ENCODE results near the gene HCFC1R1.

The HCFC1R1 gene

GRCh38 chr16:3065069-3065741, 41.5 kb upstream of the HCFC1R1 start, which contains the start of gene IL32:
TSS of gene IL32 (plus strand) at chr16:3065640. CDS start at chr16:3065812, 172 bp downstream.
- WGBS (ENCODE audit: insufficient coverage, insufficient read length): no CpG with 5 or more reads among the region's 13 CpGs

GRCh38 chr16:3063625-3064386, 40.1 kb upstream of the HCFC1R1 start:
- no peaks in the 10 kb centered on the region for H3K27me3 ChIP-seq (ENCODE audit: control insufficient read depth, insufficient read depth, low read length)
- peaks cover 5% of the 10 kb centered on the region for H3K4me1 ChIP-seq (ENCODE audit: control insufficient read depth, insufficient read depth, low read length)
- H3K4me3 ChIP-seq (ENCODE audit: low read length): no peak overlapping the region
- H3K27ac ChIP-seq (ENCODE audit: low read length): no peak overlapping the region
- WGBS (ENCODE audit: insufficient coverage, insufficient read length): no CpG with 5 or more reads among the region's 8 CpGs
- DNase-seq (ENCODE audit: low read depth, low spot score): no peak
- H3K9me3 ChIP-seq (ENCODE audit: control insufficient read depth, insufficient read depth, low read length): no peaks in the 10 kb centered on the region
- H3K36me3 ChIP-seq (ENCODE audit: control insufficient read depth, insufficient read depth, low read length): no peaks in the 10 kb centered on the region

More at GRCh38 chr16:3065069-3065741, 41.5 kb upstream of the HCFC1R1 start, which contains the start of gene IL32:
- Histone ChIP-seq H3K9me3 (ENCODE audit: control insufficient read depth, insufficient read depth, low read length) (no peaks in the 10 kb centered on the region), H3K27ac (ENCODE audit: low read length) (no peak within 1 kb of the TSS), H3K27me3 (ENCODE audit: control insufficient read depth, insufficient read depth, low read length) (no peaks in the 10 kb centered on the region), H3K36me3 (ENCODE audit: control insufficient read depth, insufficient read depth, low read length) (no peaks in the 10 kb centered on the region), H3K4me3 (ENCODE audit: low read length) (no peak within 1 kb of the TSS), H3K4me1 (ENCODE audit: control insufficient read depth, insufficient read depth, low read length) (peaks cover 2% of the 10 kb centered on the region; the same call in 1 of the 2 replicates)
- no peak for DNase-seq (ENCODE audit: low read depth, low spot score)

GRCh38 chr16:3062553-3062952, 38.8 kb upstream of the HCFC1R1 start:
- DNase-seq (ENCODE audit: low read depth, low spot score): no peak
- Histone ChIP-seq H3K4me3 (ENCODE audit: low read length) (no peak overlapping the region), H3K4me1 (ENCODE audit: control insufficient read depth, insufficient read depth, low read length) (peaks cover 5% of the 10 kb centered on the region), H3K27ac (ENCODE audit: low read length) (no peak overlapping the region), H3K27me3 (ENCODE audit: control insufficient read depth, insufficient read depth, low read length) (no peaks in the 10 kb centered on the region), H3K9me3 (ENCODE audit: control insufficient read depth, insufficient read depth, low read length) (no peaks in the 10 kb centered on the region), H3K36me3 (ENCODE audit: control insufficient read depth, insufficient read depth, low read length) (no peaks in the 10 kb centered on the region)
- WGBS (ENCODE audit: insufficient coverage, insufficient read length): no CpG with 5 or more reads among the region's 6 CpGs

- H3K27ac ChIP-seq (ENCODE audit: low read length): no peak overlapping the region
- no peaks in the 10 kb centered on the region for H3K9me3 ChIP-seq (ENCODE audit: control insufficient read depth, insufficient read depth, low read length)
- WGBS (ENCODE audit: insufficient coverage, insufficient read length): no CpG with 5 or more reads among the region's 14 CpGs
- peaks cover 5% of the 10 kb centered on the region for H3K4me1 ChIP-seq (ENCODE audit: control insufficient read depth, insufficient read depth, low read length)
- H3K4me3 ChIP-seq (ENCODE audit: low read length): no peak overlapping the region
- no peak for DNase-seq (ENCODE audit: low read depth, low spot score)
- no peaks in the 10 kb centered on the region for H3K27me3 ChIP-seq (ENCODE audit: control insufficient read depth, insufficient read depth, low read length)
- H3K36me3 ChIP-seq (ENCODE audit: control insufficient read depth, insufficient read depth, low read length): no peaks in the 10 kb centered on the region
These were observed 36.8 kb upstream of the HCFC1R1 start for GRCh38 chr16:3060339-3061127.

- Histone ChIP-seq H3K27me3 (ENCODE audit: control insufficient read depth, insufficient read depth, low read length) (no peaks in the 10 kb centered on the region), H3K4me3 (ENCODE audit: low read length) (no peak overlapping the region; the same call in 1 of the 2 replicates), H3K9me3 (ENCODE audit: control insufficient read depth, insufficient read depth, low read length) (no peaks in the 10 kb centered on the region), H3K4me1 (ENCODE audit: control insufficient read depth, insufficient read depth, low read length) (peaks cover 5% of the 10 kb centered on the region), H3K36me3 (ENCODE audit: control insufficient read depth, insufficient read depth, low read length) (no peaks in the 10 kb centered on the region), H3K27ac (ENCODE audit: low read length) (no peak overlapping the region)
- no CpG with 5 or more reads among the region's 9 CpGs for WGBS (ENCODE audit: insufficient coverage, insufficient read length)
- DNase-seq (ENCODE audit: low read depth, low spot score): no peak
These were observed 36.0 kb upstream of the HCFC1R1 start for GRCh38 chr16:3059723-3060242.

- Histone ChIP-seq H3K4me3 (ENCODE audit: low read length) (peak overlapping the region; percentile 50; the same call in 1 of the 2 replicates), H3K27ac (ENCODE audit: low read length) (no peak overlapping the region), H3K9me3 (ENCODE audit: control insufficient read depth, insufficient read depth, low read length) (no peaks in the 10 kb centered on the region), H3K36me3 (ENCODE audit: control insufficient read depth, insufficient read depth, low read length) (no peaks in the 10 kb centered on the region), H3K4me1 (ENCODE audit: control insufficient read depth, insufficient read depth, low read length) (peaks cover 5% of the 10 kb centered on the region), H3K27me3 (ENCODE audit: control insufficient read depth, insufficient read depth, low read length) (no peaks in the 10 kb centered on the region)
- no CpG with 5 or more reads among the region's 67 CpGs for WGBS (ENCODE audit: insufficient coverage, insufficient read length)
- peak; percentile 82 for DNase-seq (ENCODE audit: low read depth, low spot score)
These were observed 35.4 kb upstream of the HCFC1R1 start for GRCh38 chr16:3059041-3059722.

GRCh38 chr16:3058139-3059030, 34.6 kb upstream of the HCFC1R1 start:
- DNase-seq (ENCODE audit: low read depth, low spot score): no peak
- Histone ChIP-seq H3K36me3 (ENCODE audit: control insufficient read depth, insufficient read depth, low read length) (no peaks in the 10 kb centered on the region), H3K27ac (ENCODE audit: low read length) (no peak overlapping the region), H3K4me3 (ENCODE audit: low read length) (peak overlapping the region; percentile 50), H3K4me1 (ENCODE audit: control insufficient read depth, insufficient read depth, low read length) (peaks cover 4% of the 10 kb centered on the region), H3K27me3 (ENCODE audit: control insufficient read depth, insufficient read depth, low read length) (no peaks in the 10 kb centered on the region), H3K9me3 (ENCODE audit: control insufficient read depth, insufficient read depth, low read length) (no peaks in the 10 kb centered on the region)
- no CpG with 5 or more reads among the region's 77 CpGs for WGBS (ENCODE audit: insufficient coverage, insufficient read length)

GRCh38 chr16:3057181-3058138, 33.7 kb upstream of the HCFC1R1 start:
- Histone ChIP-seq H3K36me3 (ENCODE audit: control insufficient read depth, insufficient read depth, low read length) (no peaks in the 10 kb centered on the region), H3K27me3 (ENCODE audit: control insufficient read depth, insufficient read depth, low read length) (no peaks in the 10 kb centered on the region), H3K4me1 (ENCODE audit: control insufficient read depth, insufficient read depth, low read length) (peaks cover 4% of the 10 kb centered on the region), H3K4me3 (ENCODE audit: low read length) (no peak overlapping the region; the same call in 1 of the 2 replicates), H3K27ac (ENCODE audit: low read length) (no peak overlapping the region), H3K9me3 (ENCODE audit: control insufficient read depth, insufficient read depth, low read length) (no peaks in the 10 kb centered on the region)
- no peak for DNase-seq (ENCODE audit: low read depth, low spot score)
- WGBS (ENCODE audit: insufficient coverage, insufficient read length): no CpG with 5 or more reads among the region's 22 CpGs
